Colon (tissue), 2 donors: Measurements from ENCODE around the gene FUT2.
"Not testable (repeated sequence)": the region's sequence is repeated elsewhere in the genome, so short reads cannot be mapped to it uniquely, and the experiment has no call there.

Experiments
- FAIRE-seq: peaks from 2 replicates; lab custom pipeline; 2012; peaks lifted over from hg19 to GRCh38; lab: Jason Lieb, UNC
- donor health status: control.
- donor health status: control.

The FUT2 gene

DNA sequence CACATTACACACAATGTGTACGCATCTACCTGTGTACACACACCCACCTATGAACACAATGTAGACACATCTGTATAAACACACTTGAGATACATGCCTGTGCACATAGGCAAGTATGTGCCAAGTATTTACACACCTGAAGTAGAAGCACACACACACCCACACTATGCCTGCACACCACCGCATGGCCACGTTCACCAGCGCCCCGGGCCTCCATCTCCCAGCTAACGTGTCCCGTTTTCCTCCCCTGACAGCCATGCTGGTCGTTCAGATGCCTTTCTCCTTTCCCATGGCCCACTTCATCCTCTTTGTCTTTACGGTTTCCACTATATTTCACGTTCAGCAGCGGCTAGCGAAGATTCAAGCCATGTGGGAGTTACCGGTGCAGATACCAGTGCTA, 6.9 kb downstream of the FUT2 start:
- no peak for FAIRE-seq

GRCh38 chr19:48703316-48703715, 7.5 kb downstream of the FUT2 start:
- no peak for FAIRE-seq

- FAIRE-seq: no peak
These were observed 9.7 kb downstream of the FUT2 start for GRCh38 chr19:48705431-48705830.

- FAIRE-seq: no peak
These were observed 12.7 kb downstream of the FUT2 start for GRCh38 chr19:48708471-48708870.

DNA sequence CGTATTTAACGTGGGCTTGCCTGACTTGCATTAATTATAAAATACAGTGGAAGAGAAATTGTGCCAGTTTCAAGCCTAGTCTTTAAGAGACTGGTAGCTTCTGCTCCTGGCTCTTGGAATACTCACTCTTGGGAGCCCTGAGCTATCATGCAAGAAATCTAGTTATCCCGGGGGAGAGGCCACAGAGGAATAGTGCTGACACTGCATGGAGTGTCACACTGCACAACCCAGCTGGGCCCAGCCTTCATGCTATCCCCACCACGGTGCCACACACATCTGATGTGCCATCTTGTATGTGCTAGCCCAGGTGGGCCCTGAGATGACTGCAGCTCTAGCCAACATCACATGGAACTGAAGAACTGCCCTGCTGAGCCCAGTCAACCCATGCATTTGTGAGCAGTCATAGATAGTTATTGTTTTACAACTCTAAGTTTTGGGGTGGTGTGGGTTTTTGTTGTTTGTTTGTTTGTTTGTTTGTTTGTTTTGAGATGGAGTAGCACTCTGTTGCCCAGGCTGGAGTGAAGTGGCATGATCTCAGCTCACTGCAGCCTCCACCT, 15.4 kb downstream of the FUT2 start:
- FAIRE-seq: no peak

DNA sequence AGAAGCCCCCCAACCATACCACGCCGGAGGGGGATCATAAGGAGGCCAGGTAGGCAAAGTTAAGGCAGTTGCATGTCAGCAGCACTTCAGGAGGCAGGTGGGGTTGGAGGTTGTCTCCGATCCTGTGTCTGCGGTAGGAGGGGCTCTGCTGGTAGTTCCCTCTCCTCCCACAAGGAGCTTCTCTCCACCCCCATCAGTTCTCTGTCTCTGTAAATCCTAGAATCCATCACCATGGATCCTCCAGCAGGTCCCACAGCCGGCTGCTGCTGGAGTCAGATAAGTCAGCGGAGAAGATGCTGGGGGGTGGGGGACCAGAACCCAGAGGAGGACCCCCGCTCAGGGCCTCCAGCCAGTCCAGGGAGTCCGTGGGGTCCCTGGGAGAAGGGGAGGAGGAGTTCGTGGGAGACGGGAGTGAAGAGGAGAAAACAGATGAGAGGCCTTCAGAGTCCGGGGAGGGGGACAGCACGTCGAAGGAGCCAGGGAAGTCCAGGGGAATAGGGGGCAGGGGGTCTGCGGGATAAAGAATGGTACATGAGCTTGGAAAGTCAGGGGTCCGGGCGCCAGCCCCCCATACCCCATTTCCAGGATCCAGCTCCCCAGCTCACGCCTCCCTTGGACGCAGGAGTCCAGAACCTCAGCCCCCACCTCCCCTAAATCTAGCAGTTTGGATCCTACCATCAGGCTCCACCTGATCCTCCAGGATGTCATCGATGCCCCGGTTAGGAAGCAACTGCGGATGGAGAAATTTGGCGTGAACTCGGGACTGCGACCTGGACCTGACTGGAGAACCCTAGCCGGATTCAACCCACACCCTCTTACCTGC, 17.5 kb downstream of the FUT2 start:
- no peak for FAIRE-seq

- no peak for FAIRE-seq
These were observed 18.3 kb downstream of the FUT2 start for GRCh38 chr19:48713864-48714755.

GRCh38 chr19:48714759-48715675, 19.2 kb downstream of the FUT2 start:
- FAIRE-seq: no peak

GRCh38 chr19:48715681-48716171, 20.0 kb downstream of the FUT2 start:
- FAIRE-seq: no peak

GRCh38 chr19:48716562-48717291, 21.0 kb downstream of the FUT2 start:
- no peak for FAIRE-seq

DNA sequence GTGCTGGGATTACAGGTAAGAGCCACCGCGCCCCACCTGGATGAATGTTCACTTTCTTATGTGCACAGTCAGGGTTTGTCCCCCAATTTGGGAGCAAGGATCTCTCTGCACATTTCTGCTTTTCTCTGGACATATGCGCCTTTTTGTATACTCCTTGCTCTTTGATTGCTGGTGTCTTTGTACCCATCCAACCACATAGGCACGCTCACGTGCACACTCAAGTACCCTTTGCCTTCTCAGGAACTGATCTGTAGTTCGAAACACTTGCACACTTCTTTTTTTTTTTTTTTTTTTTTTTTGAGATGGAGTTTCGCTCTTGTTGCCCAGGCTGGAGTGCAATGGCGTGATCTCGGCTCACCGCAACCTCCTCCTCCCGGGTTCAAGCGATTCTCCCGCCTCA, 22.3 kb downstream of the FUT2 start:
- not testable (repeated sequence) for FAIRE-seq

GRCh38 chr19:48718711-48719231, 23.0 kb downstream of the FUT2 start:
- no peak for FAIRE-seq

GRCh38 chr19:48719263-48720171, 23.7 kb downstream of the FUT2 start, which contains the start of gene MAMSTR:
TSS of gene MAMSTR (minus strand) at chr19:48719725. CDS start at chr19:48719031, 694 bp downstream.
- FAIRE-seq: no peak

GRCh38 chr19:48720251-48720612, 24.5 kb downstream of the FUT2 start:
- no peak for FAIRE-seq

GRCh38 chr19:48720613-48721296, 25.0 kb downstream of the FUT2 start:
- no peak for FAIRE-seq

GRCh38 chr19:48722196-48722708, 26.5 kb downstream of the FUT2 start:
- FAIRE-seq: no peak

GRCh38 chr19:48724796-48725753, 29.3 kb downstream of the FUT2 start:
- no peak for FAIRE-seq
